Measurements from ENCODE around the gene SMG1. TPM values are rescaled to one million over a fixed set of nuclear protein-coding genes. Genes with fewer than 3 reads are reported as not detected.
A peak's percentile ranks its signal among the peaks of the same experiment; 100 is the strongest.

The SMG1 gene
- total RNA-seq, 2 donors from 2014 or later: 100 to 113 TPM

DNA sequence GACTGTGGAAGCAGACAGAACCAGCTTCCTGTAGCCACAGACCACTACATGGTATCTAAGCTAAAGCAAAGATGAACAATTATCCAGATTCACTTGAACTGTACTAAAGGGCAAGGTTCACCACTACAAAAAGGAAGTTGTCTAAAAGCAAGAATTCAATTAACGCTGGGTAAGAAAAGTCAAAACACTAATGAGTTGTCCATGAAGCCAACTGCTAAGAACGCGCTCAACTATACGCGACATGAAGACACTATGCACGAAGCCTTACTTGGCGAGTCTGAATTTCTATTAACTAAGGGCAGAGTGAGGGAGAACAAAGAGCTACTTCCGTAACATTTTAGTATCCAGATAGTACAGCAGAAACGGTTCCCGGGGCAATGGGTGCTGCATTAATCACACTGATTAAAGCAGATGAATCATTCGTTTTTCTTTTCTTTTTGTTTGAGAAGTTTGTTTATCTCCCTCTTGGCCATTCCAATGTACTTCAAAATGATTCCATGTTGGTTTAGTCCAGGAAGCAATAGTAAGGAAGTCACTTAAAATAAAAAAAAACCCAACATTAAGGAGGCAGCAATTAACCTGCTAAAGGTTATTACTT lies 133.3 kb downstream of the SMG1 start:
- Histone ChIP-seq H3K4me3 (ENCODE audit: low read length) (no peak overlapping the region), H3K4me1 (ENCODE audit: control insufficient read depth, insufficient read depth, low read length) (no peaks in the 10 kb centered on the region), H3K36me3 (ENCODE audit: control insufficient read depth, insufficient read depth, low read length) (peaks cover 83% of the 10 kb centered on the region), H3K9me3 (ENCODE audit: control insufficient read depth, low read length) (no peaks in the 10 kb centered on the region), H3K27me3 (ENCODE audit: control insufficient read depth, insufficient read depth, low read length, poor library complexity, severe bottlenecking) (no peaks in the 10 kb centered on the region), H3K27ac (ENCODE audit: low read depth, low read length) (no peak overlapping the region), H3K9ac (ENCODE audit: extremely low read depth, low read length, poor library complexity, severe bottlenecking) (no peak overlapping the region)
- Mint-ChIP-seq H3K36me3 (ENCODE audit: low read depth) (peaks cover 81% of the 10 kb centered on the region), H3K4me1 (peaks cover 13% of the 10 kb centered on the region), H3K27me3 (ENCODE audit: insufficient read depth) (no peaks in the 10 kb centered on the region), H3K27ac (no peak overlapping the region), H3K9me3 (peaks cover 3% of the 10 kb centered on the region), H3K4me3 (no peak overlapping the region)
- 92 to 94% methylated on average over 10 to 11 of the region's 11 CpGs for WGBS, 2 experiments (ENCODE audit: insufficient coverage in 1 of 2, insufficient read length in 1 of 2)
- TF ChIP-seq, protein P1, sequence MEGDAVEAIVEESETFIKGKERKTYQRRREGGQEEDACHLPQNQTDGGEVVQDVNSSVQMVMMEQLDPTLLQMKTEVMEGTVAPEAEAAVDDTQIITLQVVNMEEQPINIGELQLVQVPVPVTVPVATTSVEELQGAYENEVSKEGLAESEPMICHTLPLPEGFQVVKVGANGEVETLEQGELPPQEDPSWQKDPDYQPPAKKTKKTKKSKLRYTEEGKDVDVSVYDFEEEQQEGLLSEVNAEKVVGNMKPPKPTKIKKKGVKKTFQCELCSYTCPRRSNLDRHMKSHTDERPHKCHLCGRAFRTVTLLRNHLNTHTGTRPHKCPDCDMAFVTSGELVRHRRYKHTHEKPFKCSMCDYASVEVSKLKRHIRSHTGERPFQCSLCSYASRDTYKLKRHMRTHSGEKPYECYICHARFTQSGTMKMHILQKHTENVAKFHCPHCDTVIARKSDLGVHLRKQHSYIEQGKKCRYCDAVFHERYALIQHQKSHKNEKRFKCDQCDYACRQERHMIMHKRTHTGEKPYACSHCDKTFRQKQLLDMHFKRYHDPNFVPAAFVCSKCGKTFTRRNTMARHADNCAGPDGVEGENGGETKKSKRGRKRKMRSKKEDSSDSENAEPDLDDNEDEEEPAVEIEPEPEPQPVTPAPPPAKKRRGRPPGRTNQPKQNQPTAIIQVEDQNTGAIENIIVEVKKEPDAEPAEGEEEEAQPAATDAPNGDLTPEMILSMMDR (conservative IDR thresholded peaks at IDR 0.05): no peak
- no peak for DNase-seq

DNA sequence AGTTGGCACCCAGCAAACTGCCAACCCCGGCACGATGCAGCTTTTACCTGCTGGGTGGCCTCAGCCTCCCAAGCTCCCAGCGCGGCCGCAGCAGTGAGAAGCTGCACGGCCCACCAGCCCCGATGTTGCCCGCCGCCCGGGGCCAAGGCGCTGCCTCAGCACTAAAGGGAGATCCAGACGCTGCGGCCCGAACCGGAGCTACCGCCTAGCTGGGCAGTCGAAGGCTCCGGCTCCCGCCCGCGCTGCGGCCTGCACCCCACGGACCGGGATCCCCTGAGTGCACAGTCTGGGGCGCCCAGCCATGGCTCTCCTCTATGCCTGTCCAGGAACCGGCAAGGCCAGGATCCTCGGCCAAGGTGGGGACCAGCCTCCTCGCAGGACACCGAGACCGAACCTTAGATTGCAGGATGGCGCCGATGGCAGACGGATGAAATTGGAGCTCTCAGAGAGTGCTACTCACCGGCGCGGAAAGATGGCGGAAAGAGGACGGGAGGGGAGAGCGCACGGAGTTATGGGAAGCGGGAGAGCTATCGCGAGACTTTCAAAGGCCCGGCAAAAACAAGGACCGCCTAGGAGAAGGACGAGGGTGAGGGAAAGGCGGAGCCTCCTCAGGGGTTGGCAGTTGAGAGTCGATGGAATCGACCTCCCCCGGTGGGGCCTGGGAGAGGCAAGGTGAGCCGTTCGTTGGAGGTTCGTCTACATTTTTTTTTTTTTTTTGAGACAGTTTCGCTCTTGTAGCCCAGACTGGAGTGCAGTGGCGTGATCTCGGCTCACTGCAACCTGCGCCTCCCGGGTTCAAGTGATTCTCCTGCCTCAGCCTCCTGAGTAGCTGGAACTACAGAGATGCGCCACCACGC lies 136.1 kb downstream of the SMG1 start, which contains the start of gene RPS15A:
RPS15A (minus strand) TSS at position 485 of the 857 bp plus-strand sequence. CDS start 1,221 bp downstream, outside the sequence.
- no peaks in the 10 kb centered on the region for H3K27me3 Mint-ChIP-seq (ENCODE audit: insufficient read depth)
- no peaks in the 10 kb centered on the region for H3K9me3 ChIP-seq (ENCODE audit: control insufficient read depth, low read length)
- peaks cover 34% of the 10 kb centered on the region for H3K4me1 Mint-ChIP-seq
- peaks cover 83% of the 10 kb centered on the region for H3K36me3 ChIP-seq (ENCODE audit: control insufficient read depth, insufficient read depth, low read length)
- H3K9me3 Mint-ChIP-seq: peaks cover 3% of the 10 kb centered on the region
- peaks cover 5% of the 10 kb centered on the region for H3K4me1 ChIP-seq (ENCODE audit: control insufficient read depth, insufficient read depth, low read length)
- H3K27me3 ChIP-seq (ENCODE audit: control insufficient read depth, insufficient read depth, low read length, poor library complexity, severe bottlenecking): no peaks in the 10 kb centered on the region
- H3K4me3 ChIP-seq (ENCODE audit: low read length): peak within 1 kb of the TSS; percentile 95
- H3K4me3 Mint-ChIP-seq: peak within 1 kb of the TSS; percentile 94
- H3K27ac ChIP-seq (ENCODE audit: low read depth, low read length): peak within 1 kb of the TSS; percentile 90
- WGBS, 2 experiments (ENCODE audit: insufficient coverage in 1 of 2, insufficient read length in 1 of 2): 4 to 9% methylated on average over 47 to 60 of the region's 60 CpGs
- peak within 1 kb of the TSS; percentile 96 for H3K27ac Mint-ChIP-seq
- peak within 1 kb of the TSS; percentile 98 for H3K9ac ChIP-seq (ENCODE audit: extremely low read depth, low read length, poor library complexity, severe bottlenecking)
- TF ChIP-seq, protein P1 (conservative IDR thresholded peaks at IDR 0.05): no peak
- peak; percentile 98 for DNase-seq
- peaks cover 87% of the 10 kb centered on the region for H3K36me3 Mint-ChIP-seq (ENCODE audit: low read depth)

DNA sequence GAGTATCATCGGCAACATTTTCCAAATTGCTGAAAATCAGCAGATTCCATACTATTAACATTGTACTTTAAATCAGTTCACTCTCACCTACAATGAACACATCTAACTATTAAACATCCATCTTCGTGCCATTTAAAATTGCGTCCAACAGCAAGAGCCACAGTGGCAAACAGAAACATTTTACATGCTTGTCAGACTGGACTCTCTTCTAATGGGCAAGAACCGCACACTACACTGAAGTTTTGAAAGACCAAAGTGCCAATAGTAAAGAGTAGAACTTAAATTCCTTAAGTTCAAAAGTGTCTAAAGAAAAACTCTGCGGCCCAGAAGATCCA lies 136.7 kb downstream of the SMG1 start:
- Mint-ChIP-seq H3K9me3 (peaks cover 3% of the 10 kb centered on the region), H3K27me3 (ENCODE audit: insufficient read depth) (no peaks in the 10 kb centered on the region), H3K4me3 (peak overlapping the region; percentile 94), H3K27ac (peak overlapping the region; percentile 96), H3K4me1 (peaks cover 40% of the 10 kb centered on the region), H3K36me3 (ENCODE audit: low read depth) (peaks cover 90% of the 10 kb centered on the region)
- no peak for DNase-seq
- Histone ChIP-seq H3K36me3 (ENCODE audit: control insufficient read depth, insufficient read depth, low read length) (peaks cover 83% of the 10 kb centered on the region), H3K4me3 (ENCODE audit: low read length) (peak overlapping the region; percentile 95), H3K9me3 (ENCODE audit: control insufficient read depth, low read length) (no peaks in the 10 kb centered on the region), H3K27ac (ENCODE audit: low read depth, low read length) (peak overlapping the region; percentile 90), H3K4me1 (ENCODE audit: control insufficient read depth, insufficient read depth, low read length) (peaks cover 5% of the 10 kb centered on the region), H3K9ac (ENCODE audit: extremely low read depth, low read length, poor library complexity, severe bottlenecking) (peak overlapping the region; percentile 98), H3K27me3 (ENCODE audit: control insufficient read depth, insufficient read depth, low read length, poor library complexity, severe bottlenecking) (no peaks in the 10 kb centered on the region)
- WGBS, 2 experiments (ENCODE audit: insufficient coverage in 1 of 2, insufficient read length in 1 of 2): 0 to 10% methylated on average over 4 to 5 of the region's 5 CpGs
- TF ChIP-seq, protein P1 (conservative IDR thresholded peaks at IDR 0.05): no peak

All from endodermal cell (in vitro differentiated cells).